Measurements from ENCODE around the gene NAA20. TPM values are rescaled to one million over a fixed set of nuclear protein-coding genes. Genes with fewer than 3 reads are reported as not detected.

NAA20 gene
- total RNA-seq, 1 experiment from 2014 or later, result 65.6 TPM

DNA sequence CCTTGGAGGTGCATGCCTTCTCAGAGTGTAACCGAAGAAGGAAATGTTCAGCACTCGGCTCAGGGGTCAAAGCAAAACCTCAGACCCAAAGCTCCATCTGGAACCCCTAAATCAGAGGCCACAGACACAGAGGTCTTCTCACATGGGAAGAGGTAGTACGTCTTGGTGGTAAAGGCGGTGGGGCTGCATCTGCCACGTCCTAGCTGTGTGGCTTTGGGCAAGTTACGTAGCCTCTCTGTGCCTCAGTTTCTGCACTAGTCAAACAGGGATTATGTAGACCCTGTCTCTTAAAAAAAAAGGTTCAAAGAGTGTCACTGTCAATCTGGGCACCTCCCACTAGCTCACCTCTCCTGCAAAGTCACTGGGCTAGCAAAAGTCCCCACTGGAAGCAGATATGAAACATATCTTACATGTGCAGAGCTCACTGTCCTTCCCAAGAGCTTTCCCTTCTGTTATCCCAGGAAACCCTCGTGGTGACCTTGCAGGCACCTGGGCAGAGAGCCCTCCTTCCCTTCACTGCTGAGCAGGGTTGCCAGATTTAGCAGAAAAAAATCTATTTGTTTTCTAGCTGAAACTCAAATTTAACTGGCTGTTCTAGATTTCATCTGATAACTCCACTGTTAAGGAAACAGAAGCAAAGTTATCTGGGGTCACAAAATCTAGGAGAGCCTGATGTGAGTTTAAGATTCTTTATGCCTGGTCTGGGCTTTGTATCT lies 18.0 kb upstream of the NAA20 start:
- H3K4me3 ChIP-seq (ENCODE audit: low read depth in 2 of 2, low read length in 2 of 2), result no peak overlapping the region
- peaks cover 7% of the 10 kb centered on the region for H3K36me3 ChIP-seq (ENCODE audit: control insufficient read depth, insufficient read depth, low read length)
- in situ Hi-C loops (cut with HindIII; ENCODE audit: low pct_unique_long_range_greater_than_20kb, low sequenced_read_pairs) (no loop called here), intact Hi-C loops (cut with micrococcal nuclease; ENCODE audit: unreplicated experiment) (no loop called here)
- ChIA-PET POLR2A (interaction anchor here (0.6 kb wide), 1 partner anchor 743 kb away, joined by 3 read pairs; no protein-coding TSS in a partner anchor), CTCF (no interaction called here)
- BruUV-seq (replicated peaks), result no TSS peak
- H3K4me1 ChIP-seq (ENCODE audit: control insufficient read depth, insufficient read depth, low read length), result peaks cover 19% of the 10 kb centered on the region
- H3K27me3 ChIP-seq (ENCODE audit: control insufficient read depth, insufficient read depth, low read length), result no peaks in the 10 kb centered on the region
- ATAC-seq (no peak), DNase-seq (ENCODE audit: low read depth, low spot score) (no peak)
- TF ChIP-seq, protein P1, sequence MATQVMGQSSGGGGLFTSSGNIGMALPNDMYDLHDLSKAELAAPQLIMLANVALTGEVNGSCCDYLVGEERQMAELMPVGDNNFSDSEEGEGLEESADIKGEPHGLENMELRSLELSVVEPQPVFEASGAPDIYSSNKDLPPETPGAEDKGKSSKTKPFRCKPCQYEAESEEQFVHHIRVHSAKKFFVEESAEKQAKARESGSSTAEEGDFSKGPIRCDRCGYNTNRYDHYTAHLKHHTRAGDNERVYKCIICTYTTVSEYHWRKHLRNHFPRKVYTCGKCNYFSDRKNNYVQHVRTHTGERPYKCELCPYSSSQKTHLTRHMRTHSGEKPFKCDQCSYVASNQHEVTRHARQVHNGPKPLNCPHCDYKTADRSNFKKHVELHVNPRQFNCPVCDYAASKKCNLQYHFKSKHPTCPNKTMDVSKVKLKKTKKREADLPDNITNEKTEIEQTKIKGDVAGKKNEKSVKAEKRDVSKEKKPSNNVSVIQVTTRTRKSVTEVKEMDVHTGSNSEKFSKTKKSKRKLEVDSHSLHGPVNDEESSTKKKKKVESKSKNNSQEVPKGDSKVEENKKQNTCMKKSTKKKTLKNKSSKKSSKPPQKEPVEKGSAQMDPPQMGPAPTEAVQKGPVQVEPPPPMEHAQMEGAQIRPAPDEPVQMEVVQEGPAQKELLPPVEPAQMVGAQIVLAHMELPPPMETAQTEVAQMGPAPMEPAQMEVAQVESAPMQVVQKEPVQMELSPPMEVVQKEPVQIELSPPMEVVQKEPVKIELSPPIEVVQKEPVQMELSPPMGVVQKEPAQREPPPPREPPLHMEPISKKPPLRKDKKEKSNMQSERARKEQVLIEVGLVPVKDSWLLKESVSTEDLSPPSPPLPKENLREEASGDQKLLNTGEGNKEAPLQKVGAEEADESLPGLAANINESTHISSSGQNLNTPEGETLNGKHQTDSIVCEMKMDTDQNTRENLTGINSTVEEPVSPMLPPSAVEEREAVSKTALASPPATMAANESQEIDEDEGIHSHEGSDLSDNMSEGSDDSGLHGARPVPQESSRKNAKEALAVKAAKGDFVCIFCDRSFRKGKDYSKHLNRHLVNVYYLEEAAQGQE (IDR thresholded peaks at IDR 0.05; ENCODE audit: insufficient read depth in 1 of 2, low read depth in 2 of 2, low read length in 1 of 2), result no peak
- TF ChIP-seq, protein P2, sequence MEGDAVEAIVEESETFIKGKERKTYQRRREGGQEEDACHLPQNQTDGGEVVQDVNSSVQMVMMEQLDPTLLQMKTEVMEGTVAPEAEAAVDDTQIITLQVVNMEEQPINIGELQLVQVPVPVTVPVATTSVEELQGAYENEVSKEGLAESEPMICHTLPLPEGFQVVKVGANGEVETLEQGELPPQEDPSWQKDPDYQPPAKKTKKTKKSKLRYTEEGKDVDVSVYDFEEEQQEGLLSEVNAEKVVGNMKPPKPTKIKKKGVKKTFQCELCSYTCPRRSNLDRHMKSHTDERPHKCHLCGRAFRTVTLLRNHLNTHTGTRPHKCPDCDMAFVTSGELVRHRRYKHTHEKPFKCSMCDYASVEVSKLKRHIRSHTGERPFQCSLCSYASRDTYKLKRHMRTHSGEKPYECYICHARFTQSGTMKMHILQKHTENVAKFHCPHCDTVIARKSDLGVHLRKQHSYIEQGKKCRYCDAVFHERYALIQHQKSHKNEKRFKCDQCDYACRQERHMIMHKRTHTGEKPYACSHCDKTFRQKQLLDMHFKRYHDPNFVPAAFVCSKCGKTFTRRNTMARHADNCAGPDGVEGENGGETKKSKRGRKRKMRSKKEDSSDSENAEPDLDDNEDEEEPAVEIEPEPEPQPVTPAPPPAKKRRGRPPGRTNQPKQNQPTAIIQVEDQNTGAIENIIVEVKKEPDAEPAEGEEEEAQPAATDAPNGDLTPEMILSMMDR (IDR thresholded peaks at IDR 0.05), result no peak
- TF ChIP-seq SIN3A (IDR thresholded peaks at IDR 0.05; ENCODE audit: borderline replicate concordance, insufficient read depth, low read depth, low read length), result no peak
- TF ChIP-seq TCF7L2 (IDR thresholded peaks at IDR 0.05; ENCODE audit: low read depth, low read length), result no peak
- no peak for TF ChIP-seq POLR2AphosphoS5 (IDR thresholded peaks at IDR 0.05; ENCODE audit: low read depth, low read length)
- no peaks in the 10 kb centered on the region for H3K9me3 ChIP-seq (ENCODE audit: control insufficient read depth, insufficient read depth, low read depth, low read length)
- H3K27ac ChIP-seq (ENCODE audit: low read length), result no peak overlapping the region

DNA sequence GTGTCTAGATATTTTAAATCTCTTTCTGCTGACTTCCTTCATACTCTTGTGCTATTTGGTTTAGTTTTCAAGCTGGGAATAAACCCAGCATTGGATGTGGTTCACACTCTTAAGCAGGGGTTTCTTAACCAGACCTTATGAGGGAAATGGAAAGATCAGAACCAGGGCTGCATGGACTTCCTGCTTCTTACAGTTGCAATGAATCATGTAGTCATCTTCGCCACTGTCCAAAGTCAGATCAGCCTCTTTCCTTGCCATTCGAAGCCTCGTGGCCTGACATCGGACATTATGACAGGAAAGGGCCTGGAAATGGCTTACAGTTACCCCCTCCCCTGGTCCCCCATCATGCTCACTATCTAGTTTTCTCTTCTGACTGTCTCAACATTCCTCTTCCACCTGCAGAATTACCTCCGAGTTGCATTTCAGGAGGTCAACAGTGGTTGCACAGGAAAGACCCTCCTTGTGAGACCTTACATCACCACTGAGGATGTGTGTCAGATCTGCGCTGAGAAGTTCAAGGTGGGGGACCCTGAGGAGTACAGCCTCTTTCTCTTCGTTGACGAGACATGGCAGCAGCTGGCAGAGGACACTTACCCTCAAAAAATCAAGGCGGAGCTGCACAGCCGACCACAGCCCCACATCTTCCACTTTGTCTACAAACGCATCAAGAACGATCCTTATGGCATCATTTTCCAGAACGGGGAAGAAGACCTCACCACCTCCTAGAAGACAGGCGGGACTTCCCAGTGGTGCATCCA lies 16.8 kb upstream of the NAA20 start:
- H3K36me3 ChIP-seq (ENCODE audit: control insufficient read depth, insufficient read depth, low read length), result peaks cover 7% of the 10 kb centered on the region
- TF ChIP-seq, protein P1 (IDR thresholded peaks at IDR 0.05; ENCODE audit: insufficient read depth in 1 of 2, low read depth in 2 of 2, low read length in 1 of 2), result no peak
- TF ChIP-seq POLR2AphosphoS5 (IDR thresholded peaks at IDR 0.05; ENCODE audit: low read depth, low read length) (no peak), TCF7L2 (IDR thresholded peaks at IDR 0.05; ENCODE audit: low read depth, low read length) (no peak), SIN3A (IDR thresholded peaks at IDR 0.05; ENCODE audit: borderline replicate concordance, insufficient read depth, low read depth, low read length) (no peak)
- TF ChIP-seq, protein P2 (IDR thresholded peaks at IDR 0.05), result no peak

More for the DNA sequence above, 16.8 kb upstream of the NAA20 start:
- H3K4me3 ChIP-seq (ENCODE audit: low read depth in 2 of 2, low read length in 2 of 2), result no peak overlapping the region
- H3K27ac ChIP-seq (ENCODE audit: low read length), result no peak overlapping the region
- DNase-seq (ENCODE audit: low read depth, low spot score), result no peak
- ChIA-PET POLR2A (no interaction called here), CTCF (no interaction called here)
- in situ Hi-C loops (cut with HindIII; ENCODE audit: low pct_unique_long_range_greater_than_20kb, low sequenced_read_pairs) (no loop called here), intact Hi-C loops (cut with micrococcal nuclease; ENCODE audit: unreplicated experiment) (no loop called here)
- ATAC-seq, result no peak
- no peaks in the 10 kb centered on the region for H3K27me3 ChIP-seq (ENCODE audit: control insufficient read depth, insufficient read depth, low read length)
- H3K4me1 ChIP-seq (ENCODE audit: control insufficient read depth, insufficient read depth, low read length), result peaks cover 7% of the 10 kb centered on the region; the same call in 1 of the 2 replicates
- H3K9me3 ChIP-seq (ENCODE audit: control insufficient read depth, insufficient read depth, low read depth, low read length), result no peaks in the 10 kb centered on the region
- no TSS peak for BruUV-seq (replicated peaks)
